ENCODE data around the gene PZP. TPM values are rescaled to one million over a fixed set of nuclear protein-coding genes. Genes with fewer than 3 reads are reported as not detected.

PZP gene
- total and polyA plus RNA-seq, 2 of the 8 experiments (the other 6 are each of a cell fraction or from before 2014, with no cell fraction given), result 0.08 TPM; not detected in 1

DNA sequence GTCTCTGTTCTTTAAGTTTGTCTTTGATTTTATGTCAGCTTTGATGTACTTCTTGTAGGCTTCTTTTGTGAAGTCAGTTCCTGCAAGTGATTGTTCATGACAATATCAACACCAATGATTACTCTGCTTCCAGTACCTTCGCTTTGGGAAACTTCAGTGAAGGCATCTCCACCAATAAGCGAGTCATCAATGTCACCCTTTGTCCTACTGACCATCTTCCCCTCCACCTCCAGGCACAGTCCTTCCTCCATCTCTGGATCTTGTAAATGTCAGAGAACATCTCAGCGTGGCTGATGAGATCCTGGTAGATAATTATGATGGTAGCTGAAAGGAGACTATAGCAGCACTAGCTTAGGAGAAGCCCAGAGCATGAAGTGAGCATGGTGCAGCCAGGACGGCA lies 52.1 kb downstream of the PZP start:
- Histone ChIP-seq H3K18ac (ENCODE audit: extremely low read depth, low read length) (no peak overlapping the region), H4K91ac (replicated peaks; ENCODE audit: insufficient read length, low read length) (no peak overlapping the region), H3K4ac (replicated peaks; ENCODE audit: insufficient read length, low read depth, low read length) (no peak overlapping the region), H4K5ac (ENCODE audit: insufficient read length, low read depth, low read length) (no peak overlapping the region), H4K8ac (ENCODE audit: extremely low read depth, insufficient read depth, low read length) (no peak overlapping the region), H3K9ac (replicated peaks in 1 of 4; ENCODE audit: extremely low read depth in 1 of 4, low read depth in 3 of 4, low read length in 3 of 4) (no peak overlapping the region), H2BK12ac (ENCODE audit: low read depth, low read length) (no peak overlapping the region), H3K79me2 (ENCODE audit: control insufficient read depth in 1 of 2, insufficient read depth in 2 of 2, low read length in 2 of 2) (no peaks in the 10 kb centered on the region), H3K79me1 (ENCODE audit: low read depth, low read length) (no peaks in the 10 kb centered on the region), H3K27ac (ENCODE audit: low read depth, low read length) (no peak overlapping the region), H2BK5ac (ENCODE audit: low read depth, low read length) (no peak overlapping the region), H3K23ac (ENCODE audit: insufficient read length) (no peak overlapping the region), H3K23me2 (ENCODE audit: low read depth, low read length) (no peaks in the 10 kb centered on the region), H2BK20ac (ENCODE audit: low read length) (no peak overlapping the region), H3K9me3 (ENCODE audit: insufficient read depth in 2 of 2, low read depth in 1 of 2, low read length in 1 of 2) (no peaks in the 10 kb centered on the region), H3K56ac (replicated peaks; ENCODE audit: insufficient read length, low read depth, low read length) (no peak overlapping the region), H4K20me1 (replicated peaks in 1 of 2; ENCODE audit: control insufficient read depth in 1 of 2, insufficient read depth in 2 of 2, low read length in 2 of 2) (no peaks in the 10 kb centered on the region), H3K4me2 (ENCODE audit: insufficient read depth in 1 of 2, low read depth in 2 of 2, low read length in 2 of 2) (no peak overlapping the region), H3K4me3 (ENCODE audit: extremely low read depth in 1 of 4, insufficient read depth in 2 of 4, low read depth in 3 of 4, low read length in 4 of 4) (no peak overlapping the region), H3K36me3 (ENCODE audit: control insufficient read depth in 2 of 4, insufficient read depth in 4 of 4, low read length in 3 of 4) (no peaks in the 10 kb centered on the region), H3K14ac (ENCODE audit: insufficient read length) (no peak overlapping the region), H2AK5ac (ENCODE audit: low read depth, low read length) (no peak overlapping the region), H2BK15ac (ENCODE audit: low read length) (no peak overlapping the region), H2BK120ac (replicated peaks; ENCODE audit: low read depth, low read length) (no peak overlapping the region), H3K4me1 (replicated peaks in 1 of 4; ENCODE audit: control insufficient read depth in 3 of 4, insufficient read depth in 4 of 4, low read length in 3 of 4) (no peaks in the 10 kb centered on the region), H2AFZ (ENCODE audit: low read length) (no peak overlapping the region), H3K27me3 (replicated peaks in 1 of 4; ENCODE audit: control insufficient read depth in 3 of 4, extremely low read depth in 1 of 4, insufficient read depth in 3 of 4, low read length in 3 of 4) (no peaks in the 10 kb centered on the region)
- WGBS, 2 experiments (ENCODE audit: extremely low coverage in 1 of 2, insufficient coverage in 1 of 2, insufficient read length in 1 of 2, insufficient replicate concordance in 2 of 2, low coverage in 1 of 2, low lambda C conversion rate in 2 of 2, missing lambda C conversion rate in 1 of 2), result 83% methylated on average over 4 of the region's 4 CpGs; no CpG with 5 or more reads in 1 of the 2 experiments
- no peak for DNase-seq (ENCODE audit: low read depth in 1 of 2, low spot score in 2 of 2)
- ChIA-PET CTCF (ENCODE audit: partially characterized antibody) (interaction anchor here (0.7 to 1.8 kb wide), 3 partner anchors 12 to 76 kb away, joined by 3 to 5 read pairs (median 3); no protein-coding TSS in a partner anchor), POLR2A (ENCODE audit: partially characterized antibody) (no interaction called here)
- no peak for FAIRE-seq
- TF ChIP-seq EGR1 (IDR thresholded peaks at IDR 0.05; ENCODE audit: borderline replicate concordance, low read depth, low read length) (no peak), JUND (IDR thresholded peaks at IDR 0.05; ENCODE audit: low read length) (no peak), BCL11A (IDR thresholded peaks at IDR 0.05; ENCODE audit: low read depth in 2 of 2, low read length in 2 of 2) (no peak), BRCA1 (IDR thresholded peaks at IDR 0.05; ENCODE audit: low read depth, low read length) (no peak), RFX5 (IDR thresholded peaks at IDR 0.05; ENCODE audit: borderline replicate concordance, low read depth, low read length) (no peak), SIRT6 (IDR thresholded peaks at IDR 0.05; ENCODE audit: low read length) (no peak), ZNF274 (IDR thresholded peaks at IDR 0.05; ENCODE audit: borderline replicate concordance, extremely low read depth, low read length) (no peak), CHD1 (IDR thresholded peaks at IDR 0.05; ENCODE audit: low read depth, low read length) (no peak), BACH1 (IDR thresholded peaks at IDR 0.05; ENCODE audit: low read length) (no peak), SAP30 (IDR thresholded peaks at IDR 0.05; ENCODE audit: insufficient read depth, insufficient replicate concordance, low read length) (no peak), POLR2A (IDR thresholded peaks at IDR 0.05; ENCODE audit: control extremely low read depth in 1 of 2, low read depth in 2 of 2, low read length in 2 of 2) (no peak), HDAC6 (IDR thresholded peaks at IDR 0.05; ENCODE audit: low read depth, low read length) (no peak), RNF2 (IDR thresholded peaks at IDR 0.05; ENCODE audit: borderline replicate concordance, low read depth, low read length, missing control alignments, poor library complexity, severe bottlenecking) (no peak), CTBP2 (IDR thresholded peaks at IDR 0.05; ENCODE audit: borderline replicate concordance, insufficient read depth, insufficient read length, low read length) (no peak), SRF (IDR thresholded peaks at IDR 0.05; ENCODE audit: low read depth, low read length) (no peak), EZH2 (IDR thresholded peaks at IDR 0.05; ENCODE audit: low read depth, low read length, severe bottlenecking) (no peak)
